Neural crest cell (in vitro differentiated cells): ENCODE measurements around the gene SUPT3H. TPM values are rescaled to one million over a fixed set of nuclear protein-coding genes. Genes with fewer than 3 reads are reported as not detected.

ENCODE experiments used
- DNase-seq: peaks from one replicate; pipeline ENCODE4 v3.0.0; 2021; ENCODE audit warnings: low read depth, mixed read lengths, low spot score
- H3K27ac Mint-ChIP-seq: one replicate; pipeline ENCODE4 v1.8.0; 2021; ENCODE audit warnings: mild to moderate bottlenecking, mixed read lengths; ENCODE audit not compliant: unreplicated experiment
- H3K27me3 Mint-ChIP-seq: 2 replicates; pipeline ENCODE4 v1.8.0; 2021; ENCODE audit warnings: low read depth, mild to moderate bottlenecking, mixed read lengths
- H3K36me3 Mint-ChIP-seq: 2 replicates; pipeline ENCODE4 v1.8.0; 2021; ENCODE audit warnings: low read depth, mild to moderate bottlenecking, mixed read lengths
- H3K4me1 Mint-ChIP-seq: 2 replicates; pipeline ENCODE4 v1.8.0; 2021; ENCODE audit warnings: mixed read lengths
- H3K4me3 Mint-ChIP-seq: one replicate; pipeline ENCODE4 v1.8.0; 2021; ENCODE audit warnings: mild to moderate bottlenecking, mixed read lengths
- H3K9me3 Mint-ChIP-seq: 2 replicates; pipeline ENCODE4 v1.8.0; 2021; ENCODE audit warnings: mixed read lengths
- total RNA-seq: library from RNA; stranded (reverse); gene quantifications from 2 replicates; pipeline ENCODE4 v1.2.1, GENCODE V29; 2021
- TF ChIP-seq, protein P1 (sequence below): fragments of 200-600 bp; sonication (generic); conservative IDR thresholded peaks from 2 replicates; pipeline ENCODE4 v1.5.0; 2021; ENCODE audit warnings: antibody characterized with exemption, mild to moderate bottlenecking

SUPT3H gene
- total RNA-seq, 1 donor from 2014 or later = 17.0 TPM

DNA sequence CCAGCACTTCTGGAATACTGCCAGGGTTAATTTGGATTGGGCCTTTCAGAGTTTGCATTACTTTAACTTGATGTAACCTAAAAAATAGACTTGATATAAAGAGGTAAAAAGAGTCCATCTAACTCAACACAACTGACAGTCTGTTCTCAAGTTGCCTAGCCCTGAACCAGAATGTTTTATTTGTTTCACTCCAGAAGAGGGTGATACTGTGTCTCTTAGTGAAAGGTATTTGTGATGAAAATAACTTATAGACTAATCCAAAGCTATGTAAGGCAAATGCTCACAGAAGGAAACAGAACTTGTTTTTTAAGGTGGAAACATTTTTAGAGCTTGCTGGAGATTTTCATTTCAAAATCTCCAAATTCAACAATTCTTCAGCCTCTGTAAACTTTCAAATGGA, 518.7 kb downstream of the SUPT3H start:
- peaks cover 9% of the 10 kb centered on the region for H3K36me3 Mint-ChIP-seq
- H3K9me3 Mint-ChIP-seq = peaks cover 2% of the 10 kb centered on the region
- no peak overlapping the region for H3K27ac Mint-ChIP-seq
- TF ChIP-seq, protein P1, sequence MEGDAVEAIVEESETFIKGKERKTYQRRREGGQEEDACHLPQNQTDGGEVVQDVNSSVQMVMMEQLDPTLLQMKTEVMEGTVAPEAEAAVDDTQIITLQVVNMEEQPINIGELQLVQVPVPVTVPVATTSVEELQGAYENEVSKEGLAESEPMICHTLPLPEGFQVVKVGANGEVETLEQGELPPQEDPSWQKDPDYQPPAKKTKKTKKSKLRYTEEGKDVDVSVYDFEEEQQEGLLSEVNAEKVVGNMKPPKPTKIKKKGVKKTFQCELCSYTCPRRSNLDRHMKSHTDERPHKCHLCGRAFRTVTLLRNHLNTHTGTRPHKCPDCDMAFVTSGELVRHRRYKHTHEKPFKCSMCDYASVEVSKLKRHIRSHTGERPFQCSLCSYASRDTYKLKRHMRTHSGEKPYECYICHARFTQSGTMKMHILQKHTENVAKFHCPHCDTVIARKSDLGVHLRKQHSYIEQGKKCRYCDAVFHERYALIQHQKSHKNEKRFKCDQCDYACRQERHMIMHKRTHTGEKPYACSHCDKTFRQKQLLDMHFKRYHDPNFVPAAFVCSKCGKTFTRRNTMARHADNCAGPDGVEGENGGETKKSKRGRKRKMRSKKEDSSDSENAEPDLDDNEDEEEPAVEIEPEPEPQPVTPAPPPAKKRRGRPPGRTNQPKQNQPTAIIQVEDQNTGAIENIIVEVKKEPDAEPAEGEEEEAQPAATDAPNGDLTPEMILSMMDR = no peak
- no peaks in the 10 kb centered on the region for H3K27me3 Mint-ChIP-seq
- no peak for DNase-seq
- peaks cover 10% of the 10 kb centered on the region for H3K4me1 Mint-ChIP-seq
- H3K4me3 Mint-ChIP-seq = no peak overlapping the region

DNA sequence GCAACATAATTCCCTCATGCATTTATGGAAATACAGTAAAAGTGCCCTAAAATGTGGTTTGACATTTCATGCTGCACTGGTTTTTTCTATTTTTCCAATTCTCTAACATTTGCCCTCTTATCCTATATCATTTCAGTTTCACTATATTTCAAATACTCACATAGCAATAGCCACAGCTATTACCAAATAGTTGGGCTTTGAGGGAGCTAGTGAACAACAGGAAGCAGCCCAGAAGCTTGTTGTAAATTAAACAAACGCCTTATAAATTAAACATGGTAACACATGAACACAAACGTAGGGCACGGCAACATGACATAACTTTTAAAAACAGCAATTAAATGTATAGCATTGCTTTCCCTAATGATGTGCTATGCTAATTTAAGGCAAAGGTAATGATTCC, 521.3 kb downstream of the SUPT3H start:
- Mint-ChIP-seq H3K27ac (no peak overlapping the region), H3K9me3 (no peaks in the 10 kb centered on the region), H3K36me3 (no peaks in the 10 kb centered on the region), H3K27me3 (no peaks in the 10 kb centered on the region), H3K4me3 (no peak overlapping the region), H3K4me1 (peaks cover 10% of the 10 kb centered on the region)
- DNase-seq = no peak
- TF ChIP-seq, protein P1 = no peak

DNA sequence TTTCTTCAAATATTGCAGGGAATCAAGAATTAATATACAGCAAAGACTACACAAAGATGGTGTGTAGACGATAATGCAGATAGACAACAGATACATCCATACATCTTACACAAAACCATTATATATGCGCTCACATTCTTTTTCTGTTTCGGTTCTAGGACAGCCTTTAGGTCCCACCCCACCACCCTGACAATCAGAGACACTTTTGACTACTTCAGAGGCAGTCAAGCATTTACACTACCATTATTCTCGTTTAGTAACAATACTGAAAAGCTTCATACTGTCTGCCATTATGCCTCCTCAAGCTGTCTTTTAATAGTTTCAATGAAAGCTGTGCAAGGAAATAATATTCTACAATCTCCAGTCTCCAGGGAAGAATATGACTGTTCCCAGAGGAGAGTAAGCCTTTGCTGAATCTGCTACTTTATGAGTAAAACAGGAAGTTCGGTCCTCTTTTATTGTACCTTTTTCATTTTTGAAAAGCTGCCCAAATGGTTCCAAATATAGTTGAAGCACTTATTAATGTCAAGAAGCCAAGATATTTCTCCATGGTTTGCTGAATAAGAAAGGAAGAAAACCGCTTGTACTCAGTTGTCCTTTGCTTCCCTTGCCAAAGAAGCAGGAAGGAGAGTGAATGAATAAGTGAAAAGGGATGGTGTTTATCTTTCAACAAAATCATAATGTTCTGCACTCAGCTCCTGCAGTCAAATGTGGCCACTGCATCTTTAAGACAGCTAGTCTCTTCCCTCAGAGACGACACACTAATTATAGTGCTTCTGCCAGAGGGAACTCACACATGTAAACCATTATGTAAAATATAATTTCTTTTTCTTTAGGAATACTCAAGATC, 521.9 kb downstream of the SUPT3H start:
- DNase-seq = no peak
- no peaks in the 10 kb centered on the region for H3K9me3 Mint-ChIP-seq
- H3K27ac Mint-ChIP-seq = peak overlapping the region; percentile 2
- TF ChIP-seq, protein P1 = no peak
- no peak overlapping the region for H3K4me3 Mint-ChIP-seq
- no peaks in the 10 kb centered on the region for H3K27me3 Mint-ChIP-seq
- H3K36me3 Mint-ChIP-seq = no peaks in the 10 kb centered on the region
- peaks cover 10% of the 10 kb centered on the region for H3K4me1 Mint-ChIP-seq

DNA sequence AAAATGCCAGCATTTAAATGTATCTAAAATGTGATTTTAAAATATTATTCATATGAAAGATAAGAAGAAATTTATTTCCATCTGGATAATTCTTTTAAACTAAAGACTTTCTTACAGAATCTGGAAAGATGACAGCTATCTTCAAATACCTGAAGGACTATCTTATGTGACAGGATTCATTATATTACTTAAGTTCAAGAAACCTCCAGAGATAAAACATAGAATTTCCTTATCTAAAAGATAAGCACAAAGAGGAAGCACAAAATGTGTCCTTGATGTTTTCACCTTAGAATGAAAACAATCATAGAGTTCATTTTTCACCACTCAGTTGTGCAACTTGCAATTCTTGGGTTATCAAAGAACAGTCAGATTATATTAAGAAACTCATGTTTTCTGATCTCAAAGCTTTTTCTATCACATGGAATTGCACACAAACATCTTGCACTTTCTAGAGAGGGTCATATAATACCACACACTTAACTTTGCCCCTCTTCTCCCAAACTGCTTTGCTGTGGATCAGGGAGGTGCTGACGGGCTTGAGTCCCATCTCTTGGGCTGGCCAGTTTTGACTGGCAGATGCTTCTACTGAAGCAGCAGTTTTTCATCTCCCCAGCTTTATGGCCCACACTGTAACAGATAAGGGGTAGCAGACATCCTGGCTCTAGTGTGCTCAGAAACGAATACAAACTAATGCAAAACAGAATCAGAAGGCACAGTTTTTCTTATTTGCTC, 522.9 kb downstream of the SUPT3H start:
- TF ChIP-seq, protein P1 = no peak
- Mint-ChIP-seq H3K4me3 (no peak overlapping the region), H3K27ac (no peak overlapping the region), H3K9me3 (no peaks in the 10 kb centered on the region), H3K4me1 (peaks cover 10% of the 10 kb centered on the region), H3K27me3 (no peaks in the 10 kb centered on the region), H3K36me3 (no peaks in the 10 kb centered on the region)
- DNase-seq = no peak

DNA sequence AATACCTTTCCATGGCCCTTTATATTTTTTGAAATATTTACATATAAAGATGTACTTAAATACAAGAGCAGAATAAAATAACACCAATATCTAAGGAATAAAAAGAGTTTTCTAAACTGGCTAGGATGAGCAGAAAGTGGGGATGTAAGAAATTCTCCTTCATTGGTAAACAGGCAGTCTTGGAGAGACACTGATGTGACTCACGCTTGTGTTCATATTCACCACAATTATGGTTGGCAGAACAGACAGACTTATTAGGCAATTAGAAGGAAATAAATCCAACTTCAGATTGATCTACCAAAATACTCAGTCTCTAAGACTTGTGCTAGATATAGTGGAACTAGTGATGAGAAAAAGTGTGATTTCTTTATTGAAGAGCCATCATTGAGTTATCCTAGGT, 526.6 kb downstream of the SUPT3H start:
- H3K4me3 Mint-ChIP-seq = no peak overlapping the region
- H3K27ac Mint-ChIP-seq = no peak overlapping the region
- H3K4me1 Mint-ChIP-seq = peaks cover 7% of the 10 kb centered on the region
- H3K36me3 Mint-ChIP-seq = no peaks in the 10 kb centered on the region
- no peak for DNase-seq
- TF ChIP-seq, protein P1 = no peak
- no peaks in the 10 kb centered on the region for H3K27me3 Mint-ChIP-seq
- peaks cover 2% of the 10 kb centered on the region for H3K9me3 Mint-ChIP-seq
